Measurements from ENCODE around the gene STK24.

The STK24 gene

DNA sequence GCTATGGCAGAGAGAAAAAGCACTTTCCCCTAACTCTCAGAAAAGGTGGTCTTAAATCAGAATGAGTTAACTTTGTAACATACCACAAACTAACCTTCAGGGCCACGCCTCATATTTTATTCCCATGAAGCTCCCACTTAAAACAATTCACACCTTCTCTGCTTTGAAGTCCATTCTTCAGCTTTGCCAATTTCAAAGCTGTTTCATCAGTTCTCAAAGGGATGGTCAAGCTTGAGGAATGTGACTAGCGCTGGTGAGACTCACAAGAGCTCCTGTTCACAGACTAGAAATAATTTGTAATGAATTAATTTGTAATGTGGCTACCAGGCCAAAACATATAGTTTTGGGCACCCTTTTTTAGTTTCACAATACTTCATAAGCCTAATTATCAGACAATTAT lies 68.2 kb downstream of the STK24 start:
- peak overlapping the region; percentile 83 for H3K27ac ChIP-seq
- no peak overlapping the region for H3K4me3 ChIP-seq (ENCODE audit: low read depth, low read length)
- H3K36me3 ChIP-seq (replicated peaks) = no peaks in the 10 kb centered on the region
- in situ Hi-C loops (cut with HindIII; ENCODE audit: low pct_ligation_motif_present, low sequenced_read_pairs) = no loop called here
- no peaks in the 10 kb centered on the region for H3K27me3 ChIP-seq (replicated peaks)
- TF ChIP-seq CTCF (IDR thresholded peaks at IDR 0.05; ENCODE audit: low read depth, low read length, missing control alignments) = no peak
- peak; percentile 64 for DNase-seq

- TF ChIP-seq CTCF (IDR thresholded peaks at IDR 0.05; ENCODE audit: low read depth, low read length, missing control alignments) = no peak
- Histone ChIP-seq H3K27ac (peak overlapping the region; percentile 83), H3K27me3 (replicated peaks) (no peaks in the 10 kb centered on the region), H3K4me3 (ENCODE audit: low read depth, low read length) (no peak overlapping the region), H3K36me3 (replicated peaks) (no peaks in the 10 kb centered on the region)
- in situ Hi-C loops (cut with HindIII; ENCODE audit: low pct_ligation_motif_present, low sequenced_read_pairs) = no loop called here
- DNase-seq = peak; percentile 35
Measured at GRCh38 chr13:98508280-98508679, 68.6 kb downstream of the STK24 start.

GRCh38 chr13:98507282-98507797 lies 69.6 kb downstream of the STK24 start:
- no peak for TF ChIP-seq CTCF (IDR thresholded peaks at IDR 0.05; ENCODE audit: low read depth, low read length, missing control alignments)
- peak; percentile 29 for DNase-seq
- H3K36me3 ChIP-seq (replicated peaks) = no peaks in the 10 kb centered on the region
- H3K27me3 ChIP-seq (replicated peaks) = no peaks in the 10 kb centered on the region
- H3K27ac ChIP-seq = peak overlapping the region; percentile 83
- in situ Hi-C loops (cut with HindIII; ENCODE audit: low pct_ligation_motif_present, low sequenced_read_pairs) = no loop called here
- no peak overlapping the region for H3K4me3 ChIP-seq (ENCODE audit: low read depth, low read length)

DNA sequence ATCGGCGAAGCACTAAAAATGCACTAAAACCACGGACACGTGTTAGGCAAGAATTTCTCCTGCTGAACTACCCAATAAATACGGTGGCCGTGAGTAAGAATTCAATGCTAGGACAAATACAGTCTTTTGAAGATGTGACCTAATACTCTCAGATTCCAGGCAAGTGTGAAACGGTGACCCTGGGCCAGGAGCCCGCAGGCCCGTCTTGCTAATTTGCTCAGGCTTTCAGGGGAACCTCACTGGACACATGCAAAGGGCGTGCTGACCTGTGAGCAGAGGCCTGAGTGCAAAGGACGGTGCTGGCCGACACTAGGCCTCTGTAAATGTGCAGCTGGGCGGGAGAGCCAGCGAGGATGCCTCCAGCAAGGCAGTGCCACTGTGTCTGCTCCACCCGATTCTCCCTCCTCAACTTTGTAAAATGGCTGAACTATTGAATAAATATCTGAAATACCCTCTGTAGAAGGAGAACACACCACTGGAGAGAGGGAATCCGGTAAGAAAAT lies 70.1 kb downstream of the STK24 start:
- H3K36me3 ChIP-seq (replicated peaks) = no peaks in the 10 kb centered on the region
- H3K27me3 ChIP-seq (replicated peaks) = no peaks in the 10 kb centered on the region
- no peak for TF ChIP-seq CTCF (IDR thresholded peaks at IDR 0.05; ENCODE audit: low read depth, low read length, missing control alignments)
- no peak overlapping the region for H3K4me3 ChIP-seq (ENCODE audit: low read depth, low read length)
- no peak overlapping the region for H3K27ac ChIP-seq
- DNase-seq = no peak
- in situ Hi-C loops (cut with HindIII; ENCODE audit: low pct_ligation_motif_present, low sequenced_read_pairs) = no loop called here

DNA sequence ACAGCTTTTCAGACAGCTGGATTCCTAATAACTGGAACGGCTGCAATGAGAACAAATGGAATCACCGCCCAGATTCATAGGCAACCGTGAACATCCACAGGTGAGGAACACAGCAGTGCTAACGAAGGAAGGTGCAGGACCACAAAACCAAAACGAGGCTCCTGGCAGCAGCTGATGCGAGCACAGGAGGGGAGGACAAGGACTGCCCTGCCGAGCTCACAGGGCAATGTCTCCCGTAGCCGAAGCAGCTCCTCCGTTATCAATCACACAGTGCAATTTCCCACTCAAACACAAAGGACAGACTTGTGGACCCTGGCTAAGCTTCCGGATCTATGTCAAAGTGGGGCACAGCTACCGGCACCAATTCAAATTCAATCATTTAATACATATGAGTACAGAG lies 70.6 kb downstream of the STK24 start:
- H3K27ac ChIP-seq = no peak overlapping the region
- H3K27me3 ChIP-seq (replicated peaks) = no peaks in the 10 kb centered on the region
- in situ Hi-C loops (cut with HindIII; ENCODE audit: low pct_ligation_motif_present, low sequenced_read_pairs) = no loop called here
- H3K4me3 ChIP-seq (ENCODE audit: low read depth, low read length) = no peak overlapping the region
- no peaks in the 10 kb centered on the region for H3K36me3 ChIP-seq (replicated peaks)
- DNase-seq = no peak
- no peak for TF ChIP-seq CTCF (IDR thresholded peaks at IDR 0.05; ENCODE audit: low read depth, low read length, missing control alignments)

DNA sequence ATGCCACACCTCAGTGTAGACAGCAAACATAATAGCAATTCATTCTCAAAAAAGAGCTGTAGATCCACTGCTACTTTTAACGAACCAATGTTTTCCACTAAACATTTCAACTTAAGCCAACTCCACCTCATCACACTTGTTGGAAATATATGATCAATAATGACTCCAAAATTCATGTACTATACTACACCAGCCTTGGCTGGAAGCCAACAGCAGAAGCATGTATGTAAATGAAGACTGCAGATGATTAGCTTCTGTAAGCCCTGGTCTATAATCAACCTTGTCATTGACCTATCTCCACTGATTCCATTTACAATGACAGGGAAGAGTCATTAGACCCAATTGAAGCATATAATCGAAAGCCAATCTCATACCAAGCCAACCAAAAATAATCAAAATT lies 71.7 kb downstream of the STK24 start:
- Histone ChIP-seq H3K4me3 (ENCODE audit: low read depth, low read length) (no peak overlapping the region), H3K27me3 (replicated peaks) (no peaks in the 10 kb centered on the region)
- in situ Hi-C loops (cut with HindIII; ENCODE audit: low pct_ligation_motif_present, low sequenced_read_pairs) = no loop called here

More for the DNA sequence above, 71.7 kb downstream of the STK24 start:
- Histone ChIP-seq H3K36me3 (replicated peaks) (no peaks in the 10 kb centered on the region), H3K27ac (no peak overlapping the region)
- no peak for DNase-seq
- TF ChIP-seq CTCF (IDR thresholded peaks at IDR 0.05; ENCODE audit: low read depth, low read length, missing control alignments) = no peak
